GM20000 (cell line): ENCODE results near the gene C16orf54.
"Not testable (repeated sequence)": the region's sequence is repeated elsewhere in the genome, so short reads cannot be mapped to it uniquely, and the experiment has no call there.

Source experiments
- DNase-seq: peaks from one replicate; pipeline ENCODE4 v3.0.0; 2012; ENCODE audit warnings: low spot score
- CTCF ChIP-seq: IDR thresholded peaks from 2 replicates; pipeline ENCODE4 v1.5.1; 2012; ENCODE audit warnings: mild to moderate bottlenecking, control low read depth; ENCODE audit errors: extremely low read depth, missing control alignments

C16orf54 gene

GRCh38 chr16:29784901-29785500 lies 39.2 kb upstream of the C16orf54 start:
- TF ChIP-seq CTCF, result peak; percentile 72
- peak; percentile 74 for DNase-seq

- DNase-seq, result no peak
- TF ChIP-seq CTCF, result no peak
Measured at GRCh38 chr16:29784157-29784556, 38.4 kb upstream of the C16orf54 start.

- not testable (repeated sequence) for DNase-seq
Measured at GRCh38 chr16:29783094-29783953, 37.5 kb upstream of the C16orf54 start.

GRCh38 chr16:29779474-29779873 lies 33.7 kb upstream of the C16orf54 start:
- TF ChIP-seq CTCF, result no peak

GRCh38 chr16:29777576-29778350 lies 32.0 kb upstream of the C16orf54 start, which contains the start of gene ZG16:
Gene ZG16 (plus strand): TSS chr16:29778256. CDS start chr16:29779267, 1,011 bp downstream.
- TF ChIP-seq CTCF, result no peak
- no peak for DNase-seq

More at GRCh38 chr16:29779474-29779873, 33.7 kb upstream of the C16orf54 start:
- no peak for DNase-seq

GRCh38 chr16:29775742-29776408 lies 30.1 kb upstream of the C16orf54 start:
- TF ChIP-seq CTCF, result no peak
- DNase-seq, result no peak

GRCh38 chr16:29774730-29775129 lies 28.9 kb upstream of the C16orf54 start:
- DNase-seq, result no peak
- no peak for TF ChIP-seq CTCF

- DNase-seq, result not testable (repeated sequence)
Measured at GRCh38 chr16:29772330-29772729, 26.5 kb upstream of the C16orf54 start.
